ENCODE data around the gene BICD1.

- TF ChIP-seq TAF1 (IDR thresholded peaks at IDR 0.05; ENCODE audit: low read depth), result no peak
- TF ChIP-seq FOXM1 (IDR thresholded peaks at IDR 0.05; ENCODE audit: borderline replicate concordance, low read depth), result no peak
- no peak for TF ChIP-seq RAD21 (IDR thresholded peaks at IDR 0.05; ENCODE audit: low read depth)
- no peak for TF ChIP-seq EP300 (IDR thresholded peaks at IDR 0.05; ENCODE audit: borderline replicate concordance)
- no peak for TF ChIP-seq TEAD4 (IDR thresholded peaks at IDR 0.05)
Observed at GRCh38 chr12:32072102-32072501, 34.5 kb upstream of the BICD1 start.
